ENCODE results near the gene LDB2. TPM values are rescaled to one million over a fixed set of nuclear protein-coding genes. Genes with fewer than 3 reads are reported as not detected.

The LDB2 gene
- total RNA-seq, 1 experiment from 2014 or later: not detected

DNA sequence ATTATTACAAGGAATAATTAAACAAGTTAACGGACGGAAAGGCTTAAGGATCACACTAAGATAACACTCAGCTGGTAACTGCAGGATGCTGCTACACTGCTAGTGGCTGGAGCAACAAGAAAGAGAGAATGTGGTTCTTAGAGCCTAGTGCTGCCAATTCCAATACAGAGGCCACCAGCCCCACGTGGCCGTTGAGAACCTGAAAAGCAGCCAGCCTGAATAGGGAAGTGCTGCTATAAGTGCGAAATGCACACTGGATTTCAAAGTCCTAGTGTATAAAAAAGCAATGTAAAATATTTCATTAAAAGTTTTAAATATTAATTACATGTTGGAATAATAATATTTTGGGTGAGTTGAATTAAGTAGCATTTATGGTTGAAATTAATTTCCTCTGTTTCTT is 414.9 kb downstream of the LDB2 start:
- no peak for DNase-seq (ENCODE audit: low spot score)

- no peak for DNase-seq (ENCODE audit: low spot score)
Observed at GRCh38 chr4:16480011-16480410, 418.4 kb downstream of the LDB2 start.

GRCh38 chr4:16472537-16472936 is 425.9 kb downstream of the LDB2 start:
- no peak for DNase-seq (ENCODE audit: low spot score)

- no peak for DNase-seq (ENCODE audit: low spot score)
Observed at GRCh38 chr4:16467061-16467460, 431.4 kb downstream of the LDB2 start.

DNA sequence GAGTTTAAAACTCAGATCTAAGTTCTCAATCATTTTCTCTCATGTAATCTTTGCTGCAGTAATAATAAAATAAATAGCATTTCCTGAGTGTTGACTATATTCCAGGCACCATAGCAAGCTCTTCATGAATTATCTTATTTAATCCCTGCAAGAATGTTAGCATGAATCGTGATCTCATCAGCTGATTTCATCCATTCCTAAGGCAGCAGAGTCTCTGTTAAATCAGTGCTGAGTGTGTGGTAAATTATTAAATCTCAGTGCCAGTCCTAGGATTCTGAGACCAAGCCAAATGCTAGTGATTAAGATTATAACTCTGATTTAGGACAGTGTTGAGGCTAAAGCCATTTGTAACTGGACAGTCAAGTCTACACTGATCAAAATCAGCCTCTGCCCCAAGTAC is 431.9 kb downstream of the LDB2 start:
- DNase-seq (ENCODE audit: low spot score): no peak

DNA sequence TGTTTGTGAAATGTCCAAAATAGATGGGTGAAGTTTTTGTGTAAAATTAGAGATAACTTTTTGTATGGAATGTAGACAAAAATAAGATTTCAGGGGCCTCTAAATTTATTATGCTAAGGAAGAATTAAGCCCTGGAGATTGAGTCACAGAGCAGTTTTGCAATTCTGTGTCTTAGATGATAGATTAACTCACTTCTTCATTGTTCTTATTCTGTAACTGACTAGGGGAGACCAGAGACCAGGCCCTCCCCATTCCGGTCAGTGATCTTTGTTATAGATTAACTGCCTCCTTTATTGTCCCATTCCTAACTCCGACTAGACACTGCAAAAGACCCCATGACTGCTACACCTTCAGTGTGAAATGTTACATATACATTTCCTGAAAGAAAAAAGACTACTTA is 433.8 kb downstream of the LDB2 start:
- DNase-seq (ENCODE audit: low spot score): no peak

DNA sequence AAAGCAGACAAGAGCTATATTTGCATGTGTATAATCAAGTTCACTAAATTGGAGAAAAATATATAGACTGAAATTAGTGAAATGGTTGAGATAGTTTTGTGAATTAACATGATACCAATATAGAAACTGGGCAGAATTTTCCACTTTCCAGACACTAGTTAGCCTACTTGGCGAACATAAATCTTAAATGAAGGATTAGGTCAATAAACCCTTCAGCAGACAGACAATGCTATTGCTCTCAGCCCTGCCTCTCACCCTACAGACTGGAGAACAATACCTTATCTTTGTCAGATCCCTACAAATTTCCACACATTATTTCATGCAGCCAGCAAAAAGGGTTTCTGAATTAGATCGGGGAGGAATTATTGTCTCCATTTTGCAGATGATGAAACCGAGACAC is 435.8 kb downstream of the LDB2 start:
- DNase-seq (ENCODE audit: low spot score): no peak

DNA sequence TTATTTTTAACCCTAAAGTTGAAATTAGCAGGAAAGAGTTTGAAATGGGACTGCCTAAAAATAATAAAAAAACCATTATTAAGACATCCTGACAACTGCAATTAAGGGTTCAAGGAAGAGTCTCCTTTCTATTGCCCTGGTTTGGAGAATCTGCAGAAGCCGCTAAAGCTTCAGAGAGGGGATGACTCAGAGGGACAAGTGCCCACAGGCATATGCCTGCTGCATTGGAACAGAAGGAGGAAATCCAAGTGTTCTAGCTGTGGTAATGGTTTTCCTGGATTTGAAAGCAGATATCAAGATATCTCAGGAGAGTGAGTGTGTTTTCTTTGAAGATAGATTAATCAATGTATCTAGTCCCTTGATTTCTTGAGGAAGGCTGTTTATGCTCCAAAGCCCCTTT is 437.1 kb downstream of the LDB2 start:
- DNase-seq (ENCODE audit: low spot score): no peak

DNA sequence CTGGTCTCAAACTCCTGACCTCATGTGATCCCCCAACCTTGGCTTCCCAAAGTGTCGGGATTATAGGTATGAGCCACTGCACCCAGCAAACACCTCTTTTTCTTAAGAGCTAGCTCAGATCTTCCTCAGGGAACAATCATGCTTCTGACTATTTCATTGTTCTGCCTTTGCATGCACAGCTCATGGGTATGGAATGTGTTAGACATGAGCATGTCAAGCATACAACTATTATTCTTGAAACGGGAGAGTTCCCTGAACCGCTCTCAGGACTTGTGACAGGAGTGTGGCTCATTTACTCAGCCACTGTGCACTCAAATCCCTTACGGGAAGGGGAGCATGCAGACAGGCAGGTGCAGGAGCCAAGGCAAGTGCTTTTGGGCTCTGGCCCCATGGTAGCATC is 440.5 kb downstream of the LDB2 start:
- DNase-seq (ENCODE audit: low spot score): no peak

Measured in A172 (cell line).